ENCODE results near the gene KPNA1. TPM values are rescaled to one million over a fixed set of nuclear protein-coding genes. Genes with fewer than 3 reads are reported as not detected.

KPNA1 gene
- total RNA-seq, 1 experiment from 2014 or later: 64.3 TPM

DNA sequence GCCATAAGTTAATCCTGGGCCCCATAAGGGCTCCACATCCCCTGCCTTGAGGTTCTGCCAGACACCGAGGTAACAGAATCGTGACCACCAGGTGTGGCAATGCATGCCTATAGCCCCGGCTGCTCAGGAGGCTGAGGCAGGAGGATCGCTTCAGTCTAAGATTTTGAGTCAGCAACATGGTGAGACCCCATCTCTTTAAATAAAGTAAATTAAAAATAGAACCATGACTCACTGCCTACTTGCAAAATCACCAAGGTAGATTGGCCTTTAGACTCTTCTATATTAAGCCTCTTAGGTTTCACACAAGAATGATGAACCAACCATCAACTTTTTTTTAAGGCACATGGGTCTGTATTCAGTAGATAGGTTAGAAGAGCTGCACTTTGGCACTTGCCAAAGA lies 108.5 kb downstream of the KPNA1 start:
- DNase-seq (no peak), ATAC-seq (no peak)
- H3K27ac ChIP-seq (ENCODE audit: low read length): no peak overlapping the region
- BruUV-seq (replicated peaks): no TSS peak
- H3K36me3 ChIP-seq (ENCODE audit: low read depth, low read length): peaks cover 52% of the 10 kb centered on the region; the same call in 1 of the 2 replicates
- no peaks in the 10 kb centered on the region for H3K9me2 ChIP-seq (replicated peaks; ENCODE audit: low read length)
- no peaks in the 10 kb centered on the region for H3K79me2 ChIP-seq (ENCODE audit: low read length)
- no peak overlapping the region for H2AFZ ChIP-seq (ENCODE audit: low read length)
- TF ChIP-seq EZH2 (IDR thresholded peaks at IDR 0.05; ENCODE audit: low read length, unreplicated experiment): no peak
- TF ChIP-seq, protein P1, sequence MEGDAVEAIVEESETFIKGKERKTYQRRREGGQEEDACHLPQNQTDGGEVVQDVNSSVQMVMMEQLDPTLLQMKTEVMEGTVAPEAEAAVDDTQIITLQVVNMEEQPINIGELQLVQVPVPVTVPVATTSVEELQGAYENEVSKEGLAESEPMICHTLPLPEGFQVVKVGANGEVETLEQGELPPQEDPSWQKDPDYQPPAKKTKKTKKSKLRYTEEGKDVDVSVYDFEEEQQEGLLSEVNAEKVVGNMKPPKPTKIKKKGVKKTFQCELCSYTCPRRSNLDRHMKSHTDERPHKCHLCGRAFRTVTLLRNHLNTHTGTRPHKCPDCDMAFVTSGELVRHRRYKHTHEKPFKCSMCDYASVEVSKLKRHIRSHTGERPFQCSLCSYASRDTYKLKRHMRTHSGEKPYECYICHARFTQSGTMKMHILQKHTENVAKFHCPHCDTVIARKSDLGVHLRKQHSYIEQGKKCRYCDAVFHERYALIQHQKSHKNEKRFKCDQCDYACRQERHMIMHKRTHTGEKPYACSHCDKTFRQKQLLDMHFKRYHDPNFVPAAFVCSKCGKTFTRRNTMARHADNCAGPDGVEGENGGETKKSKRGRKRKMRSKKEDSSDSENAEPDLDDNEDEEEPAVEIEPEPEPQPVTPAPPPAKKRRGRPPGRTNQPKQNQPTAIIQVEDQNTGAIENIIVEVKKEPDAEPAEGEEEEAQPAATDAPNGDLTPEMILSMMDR (conservative IDR thresholded peaks at IDR 0.05; ENCODE audit: low read depth, low read length): no peak
- no peak for TF ChIP-seq EZH2phosphoT487 (IDR thresholded peaks at IDR 0.05; ENCODE audit: borderline replicate concordance, low read length)
- no peak overlapping the region for H3K4me2 ChIP-seq (ENCODE audit: low read length)
- ChIA-PET POLR2A (ENCODE audit: unreplicated experiment) (no interaction called here), CTCF (no interaction called here)
- no peaks in the 10 kb centered on the region for H3K27me3 ChIP-seq (ENCODE audit: low read length)
- H4K20me1 ChIP-seq (ENCODE audit: low read length): no peaks in the 10 kb centered on the region
- no peaks in the 10 kb centered on the region for H3K9me3 ChIP-seq (ENCODE audit: low read length)
- no peak overlapping the region for H3K4me3 ChIP-seq (ENCODE audit: low read length)
- intact Hi-C loops (cut with micrococcal nuclease): no loop called here
- H3K4me1 ChIP-seq (ENCODE audit: insufficient read depth, low read length): no peaks in the 10 kb centered on the region
- no peak overlapping the region for H3K9ac ChIP-seq (ENCODE audit: low read length)
- H3F3A ChIP-seq (ENCODE audit: low read length, unreplicated experiment): no peaks in the 10 kb centered on the region

DNA sequence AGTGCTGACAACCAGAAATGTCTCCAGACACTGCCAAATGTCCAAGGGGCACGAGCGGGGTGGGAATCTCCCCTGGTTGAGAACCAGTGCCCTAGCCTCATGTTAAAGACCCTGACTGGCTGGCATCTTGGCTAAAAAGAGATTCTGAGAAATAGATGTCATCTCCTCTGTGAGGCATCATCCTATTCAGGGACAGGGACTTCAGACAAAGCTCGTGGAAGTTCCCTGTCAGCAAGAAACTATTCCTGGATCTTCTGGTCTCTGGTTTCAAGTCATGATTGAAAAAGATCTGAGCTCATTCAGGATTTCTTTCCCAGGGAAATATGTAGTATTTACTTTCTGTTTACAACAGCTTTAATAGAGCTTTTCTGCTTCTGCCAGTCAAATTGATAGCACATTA lies 109.7 kb downstream of the KPNA1 start:
- ATAC-seq (no peak), DNase-seq (no peak)
- Histone ChIP-seq H3K9me2 (replicated peaks; ENCODE audit: low read length) (no peaks in the 10 kb centered on the region), H3K79me2 (ENCODE audit: low read length) (no peaks in the 10 kb centered on the region), H3K4me1 (ENCODE audit: insufficient read depth, low read length) (no peaks in the 10 kb centered on the region), H3K9ac (ENCODE audit: low read length) (no peak overlapping the region), H3K4me3 (ENCODE audit: low read length) (no peak overlapping the region), H3K4me2 (ENCODE audit: low read length) (no peak overlapping the region), H4K20me1 (ENCODE audit: low read length) (no peaks in the 10 kb centered on the region), H3F3A (ENCODE audit: low read length, unreplicated experiment) (no peaks in the 10 kb centered on the region), H3K36me3 (ENCODE audit: low read depth, low read length) (peaks cover 43% of the 10 kb centered on the region; the same call in 1 of the 2 replicates), H2AFZ (ENCODE audit: low read length) (no peak overlapping the region), H3K9me3 (ENCODE audit: low read length) (no peaks in the 10 kb centered on the region), H3K27ac (ENCODE audit: low read length) (no peak overlapping the region), H3K27me3 (ENCODE audit: low read length) (no peaks in the 10 kb centered on the region)
- TF ChIP-seq, protein P1 (conservative IDR thresholded peaks at IDR 0.05; ENCODE audit: low read depth, low read length): no peak
- TF ChIP-seq EZH2phosphoT487 (IDR thresholded peaks at IDR 0.05; ENCODE audit: borderline replicate concordance, low read length) (no peak), EZH2 (IDR thresholded peaks at IDR 0.05; ENCODE audit: low read length, unreplicated experiment) (no peak)
- no TSS peak for BruUV-seq (replicated peaks)
- ChIA-PET POLR2A (ENCODE audit: unreplicated experiment) (no interaction called here), CTCF (interaction anchor here (0.7 kb wide), 2 partner anchors 12 to 851 kb away, joined by 3 read pairs; no protein-coding TSS in a partner anchor)
- intact Hi-C loops (cut with micrococcal nuclease): no loop called here

DNA sequence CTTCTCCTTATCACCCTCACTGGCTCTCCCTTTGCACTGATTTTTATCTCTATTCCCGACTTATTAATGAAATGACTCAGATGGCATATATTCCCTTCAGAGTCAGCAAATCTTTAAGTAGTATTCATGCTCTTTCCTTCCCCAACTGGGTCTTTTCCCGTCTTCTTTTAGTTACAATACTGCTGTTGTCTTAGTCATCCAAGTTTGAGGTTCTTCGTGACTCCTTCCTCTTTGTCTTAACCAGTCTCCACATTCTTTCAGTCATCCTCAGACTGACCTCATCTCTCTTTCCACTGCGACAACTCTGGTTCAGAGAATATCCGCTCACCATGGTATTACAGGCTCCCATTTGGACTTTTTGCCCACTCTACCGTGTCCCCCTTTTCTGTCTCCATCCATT lies 111.2 kb downstream of the KPNA1 start:
- no peaks in the 10 kb centered on the region for H3K79me2 ChIP-seq (ENCODE audit: low read length)
- no peaks in the 10 kb centered on the region for H3F3A ChIP-seq (ENCODE audit: low read length, unreplicated experiment)
- no peaks in the 10 kb centered on the region for H4K20me1 ChIP-seq (ENCODE audit: low read length)
- peaks cover 35% of the 10 kb centered on the region; the same call in 1 of the 2 replicates for H3K36me3 ChIP-seq (ENCODE audit: low read depth, low read length)
- no peak overlapping the region for H3K4me2 ChIP-seq (ENCODE audit: low read length)
- no TSS peak for BruUV-seq (replicated peaks)
- no peak overlapping the region for H2AFZ ChIP-seq (ENCODE audit: low read length)
- intact Hi-C loops (cut with micrococcal nuclease): no loop called here
- H3K4me1 ChIP-seq (ENCODE audit: insufficient read depth, low read length): no peaks in the 10 kb centered on the region
- H3K27ac ChIP-seq (ENCODE audit: low read length): no peak overlapping the region
- no peaks in the 10 kb centered on the region for H3K9me3 ChIP-seq (ENCODE audit: low read length)
- ChIA-PET CTCF (no interaction called here), POLR2A (ENCODE audit: unreplicated experiment) (no interaction called here)
- no peaks in the 10 kb centered on the region for H3K27me3 ChIP-seq (ENCODE audit: low read length)
- ATAC-seq (no peak), DNase-seq (no peak)
- no peak for TF ChIP-seq EZH2phosphoT487 (IDR thresholded peaks at IDR 0.05; ENCODE audit: borderline replicate concordance, low read length)
- no peak for TF ChIP-seq EZH2 (IDR thresholded peaks at IDR 0.05; ENCODE audit: low read length, unreplicated experiment)
- TF ChIP-seq, protein P1 (conservative IDR thresholded peaks at IDR 0.05; ENCODE audit: low read depth, low read length): no peak
- no peak overlapping the region for H3K9ac ChIP-seq (ENCODE audit: low read length)
- H3K4me3 ChIP-seq (ENCODE audit: low read length): no peak overlapping the region
- no peaks in the 10 kb centered on the region for H3K9me2 ChIP-seq (replicated peaks; ENCODE audit: low read length)

All from PC-3 (cell line).